Smooth muscle cell (in vitro differentiated cells): ENCODE data around the gene GAB2. TPM values are rescaled to one million over a fixed set of nuclear protein-coding genes. Genes with fewer than 3 reads are reported as not detected.

Experiments
- DNase-seq: peaks from one replicate; lab custom pipeline; 2025; ENCODE audit not compliant: unreplicated experiment; lab: John Stamatoyannopoulos, UW
- H2AFZ ChIP-seq: fragments of 200-600 bp; sonication (generic); 2 replicates; pipeline ENCODE4 v1.6.0; 2016; ENCODE audit warnings: antibody characterized with exemption, low read depth, mild to moderate bottlenecking
- H3F3A ChIP-seq: fragments of 200-600 bp; sonication (generic); 2 replicates; pipeline ENCODE4 v1.6.0; 2017; ENCODE audit warnings: antibody characterized with exemption, low read depth
- H3K27ac ChIP-seq: fragments of 200-600 bp; sonication (generic); 2 replicates; pipeline ENCODE4 v1.5.1; 2016; ENCODE audit warnings: low read depth, mild to moderate bottlenecking
- H3K27me3 ChIP-seq: fragments of 200-600 bp; sonication (generic); 2 replicates; pipeline ENCODE4 v1.6.1; 2016; ENCODE audit warnings: low read depth, mild to moderate bottlenecking
- H3K36me3 ChIP-seq: fragments of 200-600 bp; sonication (generic); 2 replicates; pipeline ENCODE4 v1.5.1; 2016; ENCODE audit warnings: low read depth
- H3K4me1 ChIP-seq: fragments of 200-600 bp; sonication (generic); 2 replicates; pipeline ENCODE4 v1.5.1; 2016; ENCODE audit warnings: low read depth
- H3K4me2 ChIP-seq: fragments of 200-600 bp; sonication (generic); 2 replicates; pipeline ENCODE4 v1.6.0; 2016; ENCODE audit warnings: mild to moderate bottlenecking
- H3K4me3 ChIP-seq: fragments of 200-600 bp; sonication (generic); 2 replicates; pipeline ENCODE4 v1.5.1; 2016; ENCODE audit warnings: mild to moderate bottlenecking
- H3K79me2 ChIP-seq: fragments of 200-600 bp; sonication (generic); 2 replicates; pipeline ENCODE4 v1.6.0; 2016; ENCODE audit warnings: low read depth, mild to moderate bottlenecking
- H3K9ac ChIP-seq: fragments of 200-600 bp; sonication (generic); 2 replicates; pipeline ENCODE4 v1.6.0; 2016; ENCODE audit warnings: low read depth
- H3K9me3 ChIP-seq: fragments of 200-600 bp; sonication (generic); replicated peaks from 2 replicates; pipeline ENCODE4 v1.5.1; 2016; ENCODE audit warnings: low read depth
- H4K20me1 ChIP-seq: fragments of 200-600 bp; sonication (generic); 2 replicates; pipeline ENCODE4 v1.6.0; 2016; ENCODE audit warnings: low read depth
- WGBS: methylation state at CpG from one replicate; pipeline ENCODE4 v1.1.7; 2016; ENCODE audit warnings: low lambda C conversion rate; 5-methylcytosine and 5-hydroxymethylcytosine counted together
- polyA plus RNA-seq: library from polyadenylated mRNA; unstranded; fragments of >200 nt; fragmentation: Nextera tagmentation; extraction: Ambion mirVana; gene quantifications from 2 replicates; pipeline ENCODE4 v1.2.1, GENCODE V29; 2016
- total RNA-seq: library from RNA; depleted of rRNA; stranded (reverse); fragments of >200 nt; gene quantifications from 2 replicates; pipeline ENCODE4 v1.2.3, GENCODE V29; 2014
- TF ChIP-seq, protein P1 (sequence below): fragments of 200-600 bp; sonication (generic); IDR thresholded peaks from 2 replicates; pipeline ENCODE4 v1.5.1; 2017; ENCODE audit warnings: borderline replicate concordance, mild to moderate bottlenecking, antibody characterized with exemption; ENCODE audit not compliant: insufficient read depth, poor library complexity, severe bottlenecking

Gene GAB2
- total and polyA plus RNA-seq, 2 experiments from 2014 or later = 4.2 to 9.7 TPM

DNA sequence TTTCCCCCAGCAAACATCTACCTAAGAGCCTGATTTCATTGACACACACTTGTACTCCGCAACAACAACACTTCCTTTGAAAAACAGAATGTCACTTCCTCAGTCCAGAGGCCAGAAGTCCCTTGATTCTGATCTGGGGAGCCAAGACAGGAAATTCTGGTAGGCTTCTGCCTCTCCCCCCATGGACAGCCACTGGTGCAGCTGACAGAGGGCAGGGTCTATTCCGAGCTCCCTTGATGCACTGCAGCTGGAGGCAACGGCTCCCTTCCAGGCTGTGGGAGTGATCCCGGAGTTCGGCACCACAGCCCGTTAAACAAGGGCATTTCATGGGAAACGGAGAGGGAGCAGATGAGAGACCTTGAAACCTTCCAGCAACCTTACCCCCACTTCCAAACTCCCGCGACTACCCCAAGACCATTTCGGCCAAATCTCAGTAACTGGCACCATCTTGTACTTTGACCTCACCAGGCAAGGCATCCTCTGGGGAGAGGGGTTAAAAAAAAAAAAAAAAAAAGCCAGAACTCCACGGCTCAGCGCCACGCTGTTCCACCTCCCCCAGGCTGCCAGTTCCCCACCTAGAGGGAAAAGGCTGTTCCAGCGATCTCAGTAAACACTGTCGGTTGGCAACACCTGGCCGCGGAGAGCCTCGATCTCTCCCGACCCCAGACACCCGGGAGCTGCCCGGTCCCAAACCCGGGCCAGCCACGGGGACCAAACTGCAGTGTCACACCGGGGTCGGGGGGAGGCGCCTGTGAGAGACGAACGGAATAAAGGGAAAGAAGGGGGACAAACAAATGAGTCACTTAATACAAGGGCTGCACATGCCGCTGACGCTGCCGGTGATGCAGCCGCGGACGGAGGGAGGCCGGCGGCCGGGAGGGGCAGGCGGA is 1.1 kb downstream of the GAB2 start:
- WGBS = under 1% methylated on average over 38 of the region's 38 CpGs
- no peaks in the 10 kb centered on the region for H4K20me1 ChIP-seq

GRCh38 chr11:78415338-78415737 is 2.3 kb downstream of the GAB2 start:
- H3K4me3 ChIP-seq = no peak overlapping the region
- no peaks in the 10 kb centered on the region for H3K27me3 ChIP-seq
- H3K79me2 ChIP-seq = peaks cover 61% of the 10 kb centered on the region
- H3K27ac ChIP-seq = peak overlapping the region; percentile 88
- TF ChIP-seq, protein P1, sequence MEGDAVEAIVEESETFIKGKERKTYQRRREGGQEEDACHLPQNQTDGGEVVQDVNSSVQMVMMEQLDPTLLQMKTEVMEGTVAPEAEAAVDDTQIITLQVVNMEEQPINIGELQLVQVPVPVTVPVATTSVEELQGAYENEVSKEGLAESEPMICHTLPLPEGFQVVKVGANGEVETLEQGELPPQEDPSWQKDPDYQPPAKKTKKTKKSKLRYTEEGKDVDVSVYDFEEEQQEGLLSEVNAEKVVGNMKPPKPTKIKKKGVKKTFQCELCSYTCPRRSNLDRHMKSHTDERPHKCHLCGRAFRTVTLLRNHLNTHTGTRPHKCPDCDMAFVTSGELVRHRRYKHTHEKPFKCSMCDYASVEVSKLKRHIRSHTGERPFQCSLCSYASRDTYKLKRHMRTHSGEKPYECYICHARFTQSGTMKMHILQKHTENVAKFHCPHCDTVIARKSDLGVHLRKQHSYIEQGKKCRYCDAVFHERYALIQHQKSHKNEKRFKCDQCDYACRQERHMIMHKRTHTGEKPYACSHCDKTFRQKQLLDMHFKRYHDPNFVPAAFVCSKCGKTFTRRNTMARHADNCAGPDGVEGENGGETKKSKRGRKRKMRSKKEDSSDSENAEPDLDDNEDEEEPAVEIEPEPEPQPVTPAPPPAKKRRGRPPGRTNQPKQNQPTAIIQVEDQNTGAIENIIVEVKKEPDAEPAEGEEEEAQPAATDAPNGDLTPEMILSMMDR = no peak
- H3F3A ChIP-seq = peaks cover 15% of the 10 kb centered on the region
- H3K36me3 ChIP-seq = peaks cover 3% of the 10 kb centered on the region
- WGBS = 81% methylated on average over 4 of the region's 4 CpGs
- H3K4me1 ChIP-seq = peaks cover 24% of the 10 kb centered on the region
- no peak overlapping the region for H3K4me2 ChIP-seq
- no peaks in the 10 kb centered on the region for H4K20me1 ChIP-seq
- DNase-seq = no peak
- H3K9ac ChIP-seq = no peak overlapping the region
- no peak overlapping the region for H2AFZ ChIP-seq
- H3K9me3 ChIP-seq = peaks cover 5% of the 10 kb centered on the region

More for the DNA sequence above, 1.1 kb downstream of the GAB2 start:
- Histone ChIP-seq H3K27me3 (no peaks in the 10 kb centered on the region), H3K4me3 (peak overlapping the region; percentile 71), H3K27ac (peak overlapping the region; percentile 88), H3K36me3 (no peaks in the 10 kb centered on the region), H3K4me1 (peaks cover 24% of the 10 kb centered on the region), H3F3A (peaks cover 15% of the 10 kb centered on the region), H3K4me2 (peak overlapping the region; percentile 93), H3K9me3 (no peaks in the 10 kb centered on the region), H3K9ac (peak overlapping the region; percentile 73), H3K79me2 (peaks cover 49% of the 10 kb centered on the region), H2AFZ (peak overlapping the region; percentile 60)
- TF ChIP-seq, protein P1 = peak; percentile 47
- DNase-seq = peak; percentile 74

GRCh38 chr11:78414321-78415051 is 3.1 kb downstream of the GAB2 start:
- Histone ChIP-seq H2AFZ (no peak overlapping the region), H3K27me3 (no peaks in the 10 kb centered on the region), H3K4me2 (no peak overlapping the region), H3K4me3 (no peak overlapping the region), H3K36me3 (peaks cover 9% of the 10 kb centered on the region), H3F3A (peaks cover 15% of the 10 kb centered on the region), H3K4me1 (peaks cover 19% of the 10 kb centered on the region), H3K27ac (no peak overlapping the region), H3K9me3 (peaks cover 12% of the 10 kb centered on the region), H4K20me1 (no peaks in the 10 kb centered on the region), H3K79me2 (peaks cover 69% of the 10 kb centered on the region), H3K9ac (no peak overlapping the region)
- no peak for DNase-seq
- 91% methylated on average over 14 of the region's 14 CpGs for WGBS
- TF ChIP-seq, protein P1 = peak; percentile 63
